Motor neuron (in vitro differentiated cells): ENCODE results near the gene LAMTOR4. TPM values are rescaled to one million over a fixed set of nuclear protein-coding genes. Genes with fewer than 3 reads are reported as not detected.
"Not testable (repeated sequence)": the region's sequence is repeated elsewhere in the genome, so short reads cannot be mapped to it uniquely, and the experiment has no call there.

ENCODE experiments used
- ATAC-seq, 8 experiments: fragments of 200-7000 bp; cut with Tn5 transposase; replicated peaks in 6 of 8; 2 replicates each; pipeline ENCODE4 v1.8.0; 2021; ENCODE audit warnings: mild to moderate bottlenecking in 8 of 8, moderate library complexity in 8 of 8
- H3K27ac ChIP-seq, 2 donors: fragments of 250-450 bp; sonication (Bioruptor Pico); 2 replicates each; pipeline ENCODE4 v1.9.0; 2021; ENCODE audit warnings: antibody characterized with exemption in 2 of 2, mild to moderate bottlenecking in 2 of 2, moderate library complexity in 1 of 2
- H3K4me1 ChIP-seq, 2 donors: fragments of 250-450 bp; sonication (Bioruptor Pico); replicated peaks in 1 of 2; 2 replicates each; pipeline ENCODE4 v1.6.1; 2021; ENCODE audit warnings: antibody characterized with exemption in 2 of 2, mild to moderate bottlenecking in 2 of 2, moderate library complexity in 1 of 2
- H3K4me3 ChIP-seq, 5 donors: fragments of 250-450 bp; sonication (Bioruptor Pico); 2 replicates each; pipeline ENCODE4 v1.9.0; 2021; ENCODE audit warnings: antibody characterized with exemption in 5 of 5, mild to moderate bottlenecking in 5 of 5, moderate library complexity in 4 of 5
- WGBS, 10 experiments: fragments of 450-650 bp; shearing (Covaris generic); methylation state at CpG; one replicate each; pipeline ENCODE4 v1.0.0; 2022; 5-methylcytosine and 5-hydroxymethylcytosine counted together
- in situ Hi-C, 9 experiments: fragments of 400-800 bp; cut with MboI; loops; one replicate each; pipeline ENCODE4 v1.15.0; 2021; ENCODE audit warnings: low sequenced_read_pairs in 9 of 9, low pct_unique_long_range_greater_than_20kb in 2 of 9; ENCODE audit not compliant: unreplicated experiment in 9 of 9
- total RNA-seq, 8 experiments: library from RNA; unstranded; fragments of 300-600 nt; gene quantifications; 2 replicates each; pipeline versions ENCODE4 v1.2.3 to v1.2.4, GENCODE V29; 2022

LAMTOR4 gene
- total RNA-seq, 8 experiments from 2014 or later: 74.0 to 145 (median 111) TPM

- ATAC-seq: peak; percentile 78 to 85 (median 81)
Observed at GRCh38 chr7:100126931-100127865, 21.5 kb upstream of the LAMTOR4 start, which contains the start of gene MBLAC1. MBLAC1 (plus strand) TSS chr7:100126967; CDS start chr7:100127396, 429 bp downstream.

DNA sequence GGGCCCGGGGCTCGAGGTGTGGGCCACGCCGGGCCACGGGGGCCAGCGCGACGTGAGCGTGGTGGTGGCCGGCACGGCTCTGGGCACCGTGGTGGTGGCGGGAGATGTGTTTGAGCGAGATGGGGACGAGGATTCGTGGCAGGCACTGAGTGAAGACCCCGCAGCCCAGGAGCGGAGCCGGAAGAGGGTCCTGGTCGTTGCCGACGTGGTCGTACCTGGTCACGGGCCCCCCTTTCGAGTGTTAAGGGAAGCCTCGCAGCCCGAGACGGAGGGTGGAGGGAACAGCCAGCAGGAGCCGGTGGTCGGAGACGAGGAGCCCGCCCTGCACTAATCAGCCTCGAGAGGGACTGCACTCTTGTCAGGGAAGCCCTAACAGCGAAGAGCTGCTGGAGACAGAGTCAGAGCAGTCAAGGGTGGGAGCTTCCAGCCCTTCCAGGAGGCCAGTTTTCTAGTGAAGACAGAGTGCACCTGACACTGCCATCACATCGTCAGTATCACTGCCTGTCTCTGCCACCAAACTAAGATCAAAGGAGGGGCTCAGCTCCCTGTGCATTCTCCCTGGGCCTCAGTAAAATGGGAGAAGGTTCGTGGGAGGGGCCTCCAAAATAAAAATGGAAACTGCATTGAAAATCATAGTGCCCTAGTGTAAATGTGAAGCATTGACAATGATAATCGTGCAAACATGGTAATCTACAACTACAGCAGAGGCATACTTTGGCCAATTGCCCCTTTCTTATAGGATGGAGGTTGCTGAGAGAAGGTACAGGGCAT lies 20.7 kb upstream of the LAMTOR4 start:
- in situ Hi-C loops: no loop called here
- 0 to 60% (median 19%) methylated on average over 1 to 5 of the region's 37 CpGs; no CpG with 5 or more reads in 2 of the 10 experiments for WGBS, 10 experiments
- Histone ChIP-seq H3K4me3 (peak overlapping the region; percentile 41 to 66 (median 53)), H3K27ac (peak overlapping the region; percentile 82 to 93), H3K4me1 (peaks cover 9 to 15% of the 10 kb centered on the region in 2 donors)
- peak in 6 of 8 experiments; percentile 8 to 39 (median 30) for ATAC-seq

More at GRCh38 chr7:100126931-100127865, 21.5 kb upstream of the LAMTOR4 start, which contains the start of gene MBLAC1:
- 0 to 10% methylated on average over 1 to 2 of the region's 85 CpGs; no CpG with 5 or more reads in 8 of the 10 experiments for WGBS, 10 experiments
- H3K27ac ChIP-seq: peak within 1 kb of the TSS; percentile 82 to 93
- in situ Hi-C loops: no loop called here
- H3K4me1 ChIP-seq: peaks cover 7 to 12% of the 10 kb centered on the region in 2 donors
- peak within 1 kb of the TSS; percentile 41 to 66 (median 53) for H3K4me3 ChIP-seq

GRCh38 chr7:100128637-100128963 lies 20.1 kb upstream of the LAMTOR4 start:
- Histone ChIP-seq H3K27ac (no peak overlapping the region), H3K4me1 (peaks cover 9 to 15% of the 10 kb centered on the region in 2 donors), H3K4me3 (peak overlapping the region; percentile 41 to 66 (median 53))
- in situ Hi-C loops: no loop called here
- ATAC-seq: no peak
- 40 to 100% (median 80%) methylated on average over 1 of the region's 1 CpG; no CpG with 5 or more reads in 5 of the 10 experiments for WGBS, 10 experiments

GRCh38 chr7:100130220-100130607 lies 18.5 kb upstream of the LAMTOR4 start:
- H3K4me3 ChIP-seq, H3K27ac ChIP-seq, ATAC-seq, in situ Hi-C loops: not testable (repeated sequence)
- peaks cover 9 to 15% of the 10 kb centered on the region in 2 donors for H3K4me1 ChIP-seq
- 100% methylated on average over 1 of the region's 1 CpG; no CpG with 5 or more reads in 6 of the 10 experiments for WGBS, 10 experiments

DNA sequence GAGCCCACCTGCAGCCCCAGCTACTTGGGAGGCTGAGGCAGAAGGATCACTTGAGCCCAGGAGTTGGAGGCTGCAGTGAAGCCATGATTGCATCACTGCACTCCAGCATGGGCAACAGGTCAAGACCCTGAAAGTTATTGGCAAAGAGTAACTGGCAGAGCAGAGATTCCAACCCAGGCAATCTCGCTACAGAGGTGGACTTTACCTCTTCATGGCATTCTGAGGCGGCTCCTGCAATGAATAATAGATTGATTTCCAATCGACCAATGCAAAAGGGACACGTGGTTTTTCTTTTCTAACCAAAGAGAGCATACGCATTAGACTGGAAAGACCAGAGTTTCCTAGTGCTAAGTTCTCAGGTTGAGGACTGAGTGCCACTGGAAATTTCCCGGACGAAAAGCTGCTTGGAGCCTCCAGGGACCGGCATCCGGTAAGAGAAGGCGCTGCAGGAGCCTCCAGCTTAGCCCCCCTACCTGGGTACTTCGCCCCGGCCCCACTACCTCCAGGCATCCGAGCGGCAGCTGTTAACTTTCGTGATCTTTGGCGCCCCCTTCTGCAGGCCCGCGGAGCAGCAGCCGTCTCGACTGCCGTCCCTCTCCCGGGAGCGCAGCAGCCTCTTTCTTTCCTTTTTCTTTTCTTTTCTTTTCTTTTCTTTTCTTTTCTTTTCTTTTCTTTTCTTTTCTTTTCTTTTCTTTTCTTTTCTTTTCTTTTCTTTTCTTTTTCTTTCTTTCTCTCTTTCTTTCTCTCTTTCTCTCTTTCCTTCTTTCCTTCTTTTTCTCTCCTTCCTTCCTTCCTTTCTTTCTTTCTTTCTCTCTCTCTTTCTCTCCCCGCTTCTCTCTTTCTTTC lies 17.9 kb upstream of the LAMTOR4 start:
- peak in 2 of 8 experiments; percentile 4 to 7 for ATAC-seq
- no peak overlapping the region for H3K27ac ChIP-seq
- in situ Hi-C loops: no loop called here
- WGBS, 10 experiments: 7 to 19% (median 13%) methylated on average over 6 to 21 of the region's 24 CpGs; no CpG with 5 or more reads in 2 of the 10 experiments
- H3K4me1 ChIP-seq: peaks cover 9 to 15% of the 10 kb centered on the region in 2 donors
- H3K4me3 ChIP-seq: peak overlapping the region in 1 of 5 donors; percentile 7

DNA sequence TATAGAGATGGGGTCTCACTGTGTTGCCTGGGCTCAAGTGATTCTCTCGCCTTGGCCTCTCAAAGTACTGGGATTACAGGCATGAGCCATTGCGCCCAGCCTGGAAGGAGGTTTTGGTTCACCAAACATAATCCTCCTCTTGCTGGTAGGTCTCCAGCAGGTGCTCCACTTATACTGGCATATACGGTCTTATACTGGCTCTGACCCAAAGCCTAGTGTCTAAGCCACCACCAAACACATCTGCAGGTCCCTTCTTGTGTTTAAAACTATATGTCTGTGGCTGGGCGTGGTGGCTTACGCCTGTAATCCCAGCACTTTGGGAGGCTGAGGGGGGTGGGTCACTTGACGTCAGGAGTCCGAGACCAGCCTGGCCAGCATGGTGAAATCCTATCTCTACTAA lies 16.6 kb upstream of the LAMTOR4 start:
- H3K4me1 ChIP-seq: peaks cover 9 to 12% of the 10 kb centered on the region in 2 donors
- in situ Hi-C loops: no loop called here
- H3K27ac ChIP-seq: no peak overlapping the region
- no peak overlapping the region for H3K4me3 ChIP-seq
- no peak for ATAC-seq
- 0 to 93% (median 47%) methylated on average over 1 to 6 of the region's 7 CpGs; no CpG with 5 or more reads in 2 of the 10 experiments for WGBS, 10 experiments

DNA sequence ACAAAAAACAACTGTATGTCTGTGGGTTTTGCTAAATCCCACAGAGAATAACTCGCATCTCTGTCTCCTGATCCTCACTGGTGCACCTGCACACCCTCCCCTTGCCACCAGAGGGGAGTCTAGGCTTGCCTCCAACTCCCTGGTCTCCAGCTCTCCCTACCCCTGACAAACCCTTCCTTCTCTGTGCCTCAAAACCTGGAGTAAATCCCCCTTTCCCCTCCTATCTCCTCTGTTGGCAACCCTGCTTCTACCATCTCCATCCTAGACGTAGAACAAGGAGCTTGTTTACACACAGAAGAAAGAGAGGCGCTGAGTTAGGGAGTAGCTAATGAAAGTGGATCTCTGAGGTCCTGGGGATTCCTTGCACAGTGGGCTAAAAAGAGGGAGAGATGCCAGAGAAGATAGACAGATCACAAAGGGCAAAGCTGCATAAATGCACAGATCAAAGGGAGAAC lies 16.0 kb upstream of the LAMTOR4 start:
- in situ Hi-C loops: no loop called here
- H3K4me3 ChIP-seq: no peak overlapping the region
- no peak overlapping the region for H3K27ac ChIP-seq
- WGBS, 10 experiments: 4 to 39% (median 22%) methylated on average over 2 to 3 of the region's 3 CpGs; no CpG with 5 or more reads in 4 of the 10 experiments
- H3K4me1 ChIP-seq: peaks cover 9 to 12% of the 10 kb centered on the region in 2 donors
- ATAC-seq: peak; percentile 56 to 88 (median 72)

GRCh38 chr7:100137851-100138760 lies 10.6 kb upstream of the LAMTOR4 start:
- no peak overlapping the region for H3K4me3 ChIP-seq
- 68 to 90% (median 83%) methylated on average over 2 to 9 of the region's 13 CpGs for WGBS, 10 experiments
- no peaks in the 10 kb centered on the region for H3K4me1 ChIP-seq
- no peak for ATAC-seq
- no peak overlapping the region for H3K27ac ChIP-seq
- in situ Hi-C loops: no loop called here

DNA sequence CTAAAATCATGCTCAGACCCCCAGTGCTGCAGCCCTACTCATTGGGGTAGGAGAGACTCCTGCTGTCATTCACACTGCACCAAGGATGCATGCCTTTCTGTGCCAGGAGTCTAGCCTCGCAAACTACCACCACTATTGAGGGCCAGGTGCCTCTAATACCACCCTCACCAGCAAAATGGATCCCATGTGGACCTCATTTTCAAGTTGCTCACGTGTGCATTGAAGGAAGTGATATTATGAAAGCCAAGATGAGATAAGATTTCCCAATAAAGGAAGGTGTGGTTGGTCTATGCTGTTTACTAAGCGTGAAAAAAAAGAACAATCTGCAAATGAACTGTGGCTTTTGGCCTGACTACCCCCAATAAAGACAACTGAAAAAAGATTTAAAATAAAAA lies 7.2 kb upstream of the LAMTOR4 start:
- 0 to 100% (median 76%) methylated on average over 1 to 3 of the region's 3 CpGs; no CpG with 5 or more reads in 2 of the 10 experiments for WGBS, 10 experiments
- H3K4me1 ChIP-seq: no peaks in the 10 kb centered on the region
- ATAC-seq: no peak
- H3K27ac ChIP-seq: no peak overlapping the region
- no peak overlapping the region for H3K4me3 ChIP-seq
- in situ Hi-C loops: loop anchor here in 1 of 9 experiments (10.0 kb wide), 1 partner anchor 73 kb away; the partner anchor contains the start of gene PVRIG

- 78 to 100% (median 90%) methylated on average over 1 of the region's 3 CpGs; no CpG with 5 or more reads in 6 of the 10 experiments for WGBS, 10 experiments
- Histone ChIP-seq H3K27ac (no peak overlapping the region), H3K4me1 (no peaks in the 10 kb centered on the region), H3K4me3 (no peak overlapping the region)
- ATAC-seq: no peak
- in situ Hi-C loops: loop anchor here in 1 of 9 experiments (10.0 kb wide), 1 partner anchor 72 kb away; the partner anchor contains the start of gene PVRIG
Observed at GRCh38 chr7:100142461-100142860, 6.3 kb upstream of the LAMTOR4 start.

DNA sequence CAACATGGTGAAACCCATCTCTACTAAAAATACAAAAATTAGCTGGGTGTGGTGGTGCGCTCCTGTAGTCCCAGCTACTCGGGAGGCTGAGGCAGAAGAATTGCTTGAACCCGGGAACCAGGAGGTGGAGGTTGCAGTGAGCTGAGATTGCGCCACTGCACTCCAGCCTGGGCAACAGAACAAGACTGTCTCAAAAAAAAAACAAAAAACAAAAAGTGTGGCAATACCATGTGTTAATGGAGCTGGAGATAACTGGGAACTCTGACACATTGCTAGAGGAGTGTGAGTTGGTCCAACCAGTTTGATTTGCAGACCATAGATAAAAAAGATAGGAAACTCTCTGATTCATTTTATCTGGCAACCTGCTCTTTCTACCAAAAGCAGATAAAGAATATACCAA lies 2.4 kb upstream of the LAMTOR4 start:
- 52 to 100% (median 88%) methylated on average over 1 to 4 of the region's 4 CpGs; no CpG with 5 or more reads in 4 of the 10 experiments for WGBS, 10 experiments
- not testable (repeated sequence) for H3K4me1 ChIP-seq, H3K4me3 ChIP-seq, H3K27ac ChIP-seq, ATAC-seq
- in situ Hi-C loops: loop anchor here in 1 of 9 experiments (10.0 kb wide), 1 partner anchor 68 kb away; the partner anchor contains the start of gene PVRIG
